Peyer's patch (tissue), 4 donors: Measurements from ENCODE around the gene FGR.

Source experiments
- CTCF ChIP-seq, 6 experiments: fragments of 450-650 bp in 4 of 6; fragments of 200-600 bp in 2 of 6; sonication (generic) in 1 of 6; IDR thresholded peaks; one replicate each; pipeline ENCODE4 v1.5.1; 2017 to 2019; ENCODE audit warnings: antibody characterized with exemption in 6 of 6, mild to moderate bottlenecking in 3 of 6, moderate library complexity in 1 of 6
- POLR2A ChIP-seq, 2 donors: fragments of 450-650 bp; IDR thresholded peaks; one replicate each; pipeline ENCODE4 v1.5.1; 2017; ENCODE audit warnings: antibody characterized with exemption in 2 of 2, mild to moderate bottlenecking in 2 of 2, moderate library complexity in 2 of 2

GRCh38 chr1:27649306-27649635 is 14.3 kb upstream of the FGR start:
- TF ChIP-seq POLR2A (IDR thresholded peaks at IDR 0.05) (no peak), CTCF (IDR thresholded peaks at IDR 0.05) (no peak)
